GM18861 (cell line): ENCODE results near the gene ZMIZ1.

Experiments
- ATAC-seq: cut with Tn5 transposase; IDR thresholded peaks from one replicate; pipeline ENCODE4 v1.9.1; 2021; ENCODE audit not compliant: unreplicated experiment

ZMIZ1 gene

GRCh38 chr10:79065091-79065551 is 3.6 kb upstream of the ZMIZ1 start:
- no peak for ATAC-seq

- no peak for ATAC-seq
Measured at GRCh38 chr10:79065853-79066252, 2.9 kb upstream of the ZMIZ1 start.

GRCh38 chr10:79066411-79067240 is 2.1 kb upstream of the ZMIZ1 start:
- ATAC-seq: no peak

- ATAC-seq: no peak
Measured at GRCh38 chr10:79067241-79068202, 1.2 kb upstream of the ZMIZ1 start.

GRCh38 chr10:79068203-79068561 is 584 bp upstream of the ZMIZ1 start:
- no peak for ATAC-seq

GRCh38 chr10:79069325-79070080 is 737 bp downstream of the ZMIZ1 start:
- peak; percentile 17 for ATAC-seq

- ATAC-seq: no peak
Measured at GRCh38 chr10:79070081-79070605, 1.4 kb downstream of the ZMIZ1 start.

GRCh38 chr10:79070606-79071395 is 2.0 kb downstream of the ZMIZ1 start:
- no peak for ATAC-seq

- ATAC-seq: no peak
Measured at GRCh38 chr10:79071396-79071923, 2.7 kb downstream of the ZMIZ1 start.

- ATAC-seq: no peak
Measured at GRCh38 chr10:79072041-79072441, 3.3 kb downstream of the ZMIZ1 start.

- no peak for ATAC-seq
Measured at GRCh38 chr10:79072994-79073645, 4.4 kb downstream of the ZMIZ1 start.

GRCh38 chr10:79073784-79074432 is 5.1 kb downstream of the ZMIZ1 start:
- no peak for ATAC-seq

GRCh38 chr10:79074732-79075131 is 6.0 kb downstream of the ZMIZ1 start:
- no peak for ATAC-seq

GRCh38 chr10:79075418-79075817 is 6.7 kb downstream of the ZMIZ1 start:
- no peak for ATAC-seq

- no peak for ATAC-seq
Measured at GRCh38 chr10:79077488-79078173, 8.9 kb downstream of the ZMIZ1 start.

GRCh38 chr10:79078367-79079053 is 9.7 kb downstream of the ZMIZ1 start:
- ATAC-seq: no peak

- no peak for ATAC-seq
Measured at GRCh38 chr10:79079054-79079397, 10.3 kb downstream of the ZMIZ1 start.
